ENCODE data around the gene SCN1A.
"Not testable (repeated sequence)": the region's sequence is repeated elsewhere in the genome, so short reads cannot be mapped to it uniquely, and the experiment has no call there.

Gene SCN1A

GRCh38 chr2:166127217-166128155 is at the start of gene SCN1A:
Gene SCN1A (minus strand): TSS chr2:166128020. CDS start chr2:166073621, 54,399 bp downstream.
- peak; percentile 33 for DNase-seq

GRCh38 chr2:166173263-166173662 is 45.4 kb upstream of the SCN1A start:
- no peak for DNase-seq

DNA sequence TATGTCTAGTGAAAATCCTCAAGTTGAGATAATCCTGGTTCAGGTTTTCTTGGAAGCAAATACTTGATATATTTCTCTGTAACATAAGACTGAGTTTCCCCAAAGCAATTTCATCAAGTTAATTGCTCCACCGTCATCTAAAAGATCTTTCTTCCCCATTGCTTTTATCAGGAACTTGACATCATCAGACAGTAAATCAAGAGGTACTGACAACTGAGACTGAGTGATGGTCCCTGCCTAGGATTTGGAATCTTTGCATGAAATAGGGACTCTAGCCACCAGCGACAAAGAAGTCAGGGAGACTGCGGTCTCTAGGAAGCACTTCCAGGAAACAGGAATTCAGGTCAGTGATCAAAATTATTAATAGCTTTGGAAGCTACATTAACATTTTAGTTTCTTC is 43.4 kb upstream of the SCN1A start:
- DNase-seq = no peak

- no peak for DNase-seq
Measured at GRCh38 chr2:166170356-166170755, 42.5 kb upstream of the SCN1A start.

DNA sequence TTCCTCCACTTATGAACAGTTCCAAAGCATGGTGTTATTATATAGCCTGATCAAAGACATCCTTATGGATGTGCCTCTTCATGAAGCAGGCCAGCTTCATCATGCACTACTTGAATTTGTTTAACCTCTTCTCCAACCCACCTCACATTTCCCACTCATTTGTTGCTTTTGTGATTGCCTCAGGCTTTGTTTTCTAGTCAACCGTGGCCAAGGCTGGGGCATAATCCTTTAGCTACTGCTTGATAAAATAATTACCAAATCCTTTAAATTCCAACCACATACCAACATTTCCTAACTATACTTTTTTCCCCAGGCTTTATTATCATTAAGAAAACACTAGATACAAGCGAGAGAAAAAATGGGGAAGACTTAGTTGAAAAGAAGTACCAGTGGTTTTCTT is 39.6 kb upstream of the SCN1A start:
- DNase-seq = no peak

- DNase-seq = no peak
Measured at GRCh38 chr2:166163775-166164174, 36.0 kb upstream of the SCN1A start.

DNA sequence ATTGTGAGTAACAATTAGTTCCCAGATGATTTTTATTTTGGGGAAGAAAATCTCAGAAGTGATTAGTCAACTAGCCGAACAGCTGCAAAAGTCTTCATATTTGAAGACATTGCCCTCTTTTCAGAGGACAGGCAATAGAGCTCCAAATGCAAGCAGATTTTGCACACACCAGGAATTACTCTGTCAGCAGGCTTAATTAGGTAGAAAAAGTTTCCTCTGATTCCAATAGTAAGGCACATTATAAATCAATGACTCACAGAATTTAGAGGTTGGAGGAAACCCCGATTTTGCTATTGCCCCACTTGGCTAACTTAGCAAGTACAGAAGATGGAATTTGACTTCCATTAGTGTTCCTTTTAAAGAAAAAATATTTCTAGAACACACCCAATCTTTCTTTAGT is 30.7 kb upstream of the SCN1A start:
- no peak for DNase-seq

DNA sequence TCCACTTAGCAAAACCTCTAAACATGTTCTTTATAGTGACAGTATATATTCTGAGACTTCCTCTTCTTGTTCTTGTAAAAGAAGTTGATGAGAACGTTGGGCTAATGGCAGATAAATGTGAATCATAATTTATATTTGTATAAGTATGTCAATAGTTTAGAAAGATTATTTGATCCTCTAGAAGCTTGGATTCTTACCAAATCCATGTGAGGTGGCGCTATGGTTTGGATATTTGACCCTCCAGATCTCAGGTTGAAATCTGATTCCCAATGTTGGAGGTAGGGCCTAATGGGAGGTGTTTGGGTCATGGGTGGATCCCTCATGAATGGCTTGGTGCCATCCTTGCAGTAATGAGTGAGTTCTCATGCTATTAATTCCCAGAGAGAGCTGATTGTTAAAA is 29.8 kb upstream of the SCN1A start:
- DNase-seq = no peak

DNA sequence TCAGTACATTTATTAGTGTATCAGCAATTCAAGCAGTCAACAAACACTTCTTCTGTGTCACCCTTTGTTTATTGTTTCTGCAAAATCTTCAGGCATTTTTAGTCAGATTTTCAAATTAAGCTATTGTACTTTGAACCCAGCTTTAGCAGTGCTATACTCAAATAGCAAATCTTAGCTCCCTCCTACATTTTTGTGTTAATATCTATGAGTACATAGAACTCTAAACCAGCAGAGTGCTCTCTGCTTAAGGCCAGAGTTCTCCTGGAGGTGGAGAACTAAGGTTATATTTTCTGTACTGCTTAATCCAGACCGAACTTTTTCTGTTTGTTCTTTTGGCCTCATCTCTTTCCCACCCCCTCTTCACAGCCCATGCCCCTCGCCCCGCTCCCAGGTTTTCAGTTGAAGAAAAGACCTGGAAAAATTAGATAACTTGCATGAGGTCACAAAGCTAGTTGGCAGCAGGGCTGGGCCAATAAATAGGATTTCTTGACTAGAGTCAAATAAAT is 29.2 kb upstream of the SCN1A start:
- DNase-seq = no peak

DNA sequence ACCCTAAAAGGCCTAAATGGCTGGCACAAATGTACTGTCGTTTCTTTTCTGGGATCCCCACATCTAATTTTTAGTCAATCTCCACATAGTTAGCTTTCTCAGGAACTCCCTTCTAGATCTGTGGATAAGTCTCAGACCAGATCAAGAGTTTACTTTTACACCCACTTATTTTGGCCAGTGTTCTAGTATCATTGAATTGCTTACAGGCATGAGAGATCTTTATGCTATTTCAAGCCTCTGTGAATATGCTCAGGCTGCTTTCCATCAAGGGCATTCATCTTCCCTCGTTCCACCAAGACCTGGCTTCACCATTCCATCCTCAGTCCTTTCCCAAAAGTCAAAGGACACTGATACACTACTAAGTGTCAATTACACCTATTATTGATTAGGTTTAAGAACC is 27.8 kb upstream of the SCN1A start:
- no peak for DNase-seq

DNA sequence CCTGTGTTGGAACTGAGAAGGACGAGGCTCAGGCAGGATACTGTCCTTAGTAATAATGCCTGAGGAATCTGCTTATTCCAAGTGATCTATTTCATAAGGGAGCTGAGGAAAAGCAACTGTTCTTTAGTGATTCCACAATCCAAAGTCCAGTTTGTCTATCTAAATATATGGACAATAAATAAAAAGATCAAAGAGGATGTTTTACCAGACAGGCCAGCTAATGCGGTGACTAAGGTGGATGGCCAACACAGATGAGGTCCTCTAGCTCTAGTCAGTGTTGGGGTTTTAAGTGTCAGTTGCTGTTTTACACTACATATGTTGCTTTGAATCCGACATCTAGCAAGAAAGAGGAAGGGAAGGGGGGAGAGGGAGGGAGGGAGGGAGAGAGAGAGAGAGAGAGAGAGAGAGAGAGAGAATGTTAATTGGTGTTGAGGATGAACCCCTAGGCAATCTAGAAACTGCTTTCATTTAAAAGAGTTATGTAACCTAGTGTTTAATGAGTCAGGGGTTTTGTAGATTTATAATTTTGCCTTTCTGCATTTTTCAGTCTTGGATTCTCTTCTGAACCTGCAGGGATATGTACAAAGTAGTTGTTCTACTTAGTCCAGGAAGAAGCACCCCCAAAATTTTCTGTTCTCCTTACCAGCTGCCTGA is 27.0 kb upstream of the SCN1A start:
- DNase-seq = no peak

GRCh38 chr2:166152064-166152463 is 24.2 kb upstream of the SCN1A start:
- no peak for DNase-seq

DNA sequence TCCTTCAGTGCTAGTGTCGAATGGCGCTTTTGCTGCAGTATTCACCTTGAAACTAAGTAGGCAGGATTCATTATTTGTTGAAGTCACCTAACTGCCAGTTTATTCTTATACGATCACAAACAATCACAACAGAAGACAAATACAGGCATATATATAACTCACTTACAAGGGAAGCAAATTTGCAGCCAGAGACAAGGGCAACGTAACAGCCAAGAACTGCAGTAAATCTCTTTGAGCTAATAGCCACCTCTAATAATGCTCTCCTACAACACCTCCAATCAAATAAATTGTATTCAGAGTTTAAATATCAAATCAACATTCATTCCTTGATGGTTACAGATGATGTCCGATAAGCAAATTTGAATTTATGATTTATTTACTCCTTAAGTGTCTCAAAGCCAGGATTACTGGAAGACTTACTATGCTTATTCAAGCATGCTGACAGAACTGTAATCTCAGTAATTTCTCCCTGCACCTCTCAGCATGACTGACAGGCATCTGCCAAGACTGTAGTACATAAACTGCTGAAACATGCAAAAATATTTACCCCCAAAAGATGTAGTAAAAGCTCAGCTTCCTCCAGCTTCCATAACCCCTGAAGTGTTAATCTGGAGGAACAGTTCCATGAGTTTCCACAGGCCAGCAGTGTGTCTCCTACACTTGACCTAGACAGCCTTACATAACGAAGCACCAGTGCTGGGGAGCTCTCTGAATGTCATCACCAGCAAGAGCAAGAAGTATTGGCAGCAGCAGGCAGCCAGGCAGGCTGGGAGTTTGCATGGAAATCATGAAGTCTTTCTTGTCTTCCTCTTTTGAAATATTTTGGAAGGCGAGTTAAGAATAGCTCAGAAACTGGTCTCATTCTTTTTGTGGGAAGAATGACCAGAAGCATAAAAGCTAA is 20.9 kb upstream of the SCN1A start:
- no peak for DNase-seq

DNA sequence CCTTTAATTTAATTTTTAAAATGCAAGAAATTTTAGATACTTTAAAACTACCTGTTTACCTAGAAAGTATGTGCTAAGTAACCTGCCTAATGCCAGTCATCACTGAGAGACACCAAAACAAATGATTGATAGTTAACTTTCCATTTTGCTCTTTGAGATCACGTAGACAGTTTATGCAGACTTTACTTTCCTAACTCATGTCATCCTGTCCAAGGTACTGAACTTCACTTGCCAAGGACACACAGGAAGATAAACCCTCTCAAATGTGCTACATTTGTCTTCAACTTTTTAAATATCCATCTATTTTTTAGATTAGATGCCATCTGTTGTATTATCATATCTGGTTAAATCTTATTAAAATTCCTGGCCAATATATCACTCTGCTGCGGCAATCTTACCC is 20.1 kb upstream of the SCN1A start:
- no peak for DNase-seq

GRCh38 chr2:166144071-166144470 is 16.3 kb upstream of the SCN1A start:
- no peak for DNase-seq

- DNase-seq = no peak
Measured at GRCh38 chr2:166140932-166141331, 13.1 kb upstream of the SCN1A start.

DNA sequence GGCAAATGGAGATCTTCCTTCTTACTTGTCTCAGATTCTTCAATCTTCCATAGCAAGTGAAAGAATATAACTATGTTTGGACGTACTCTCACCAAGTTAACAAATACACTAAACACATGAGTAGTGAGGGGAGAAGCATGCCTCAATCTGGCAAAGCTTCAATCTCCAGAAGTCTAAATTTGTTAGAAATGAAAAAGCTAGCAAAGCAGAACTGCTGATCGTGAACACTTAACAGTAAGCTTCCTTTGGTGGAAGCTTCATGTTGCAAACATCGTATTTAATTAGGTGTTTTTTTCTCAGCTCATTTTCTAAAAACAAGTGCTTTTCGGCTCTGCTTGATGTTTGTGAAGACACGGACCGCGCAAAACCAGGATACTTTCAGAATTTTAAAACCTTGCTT is 12.7 kb upstream of the SCN1A start:
- no peak for DNase-seq

GRCh38 chr2:166139479-166139878 is 11.7 kb upstream of the SCN1A start:
- DNase-seq = not testable (repeated sequence)

- DNase-seq = no peak
Measured at GRCh38 chr2:166138667-166139066, 10.8 kb upstream of the SCN1A start.

GRCh38 chr2:166138144-166138543 is 10.3 kb upstream of the SCN1A start:
- no peak for DNase-seq

GRCh38 chr2:166137331-166137730 is 9.5 kb upstream of the SCN1A start:
- DNase-seq = no peak

GRCh38 chr2:166135849-166136258 is 8.0 kb upstream of the SCN1A start:
- DNase-seq = no peak
